ENCODE results near the gene YARS1. TPM values are rescaled to one million over a fixed set of nuclear protein-coding genes. Genes with fewer than 3 reads are reported as not detected.

Gene YARS1
- total and polyA plus RNA-seq, 2 of the 4 experiments (the other 2 are of a cell fraction) = 100 to 166 TPM

DNA sequence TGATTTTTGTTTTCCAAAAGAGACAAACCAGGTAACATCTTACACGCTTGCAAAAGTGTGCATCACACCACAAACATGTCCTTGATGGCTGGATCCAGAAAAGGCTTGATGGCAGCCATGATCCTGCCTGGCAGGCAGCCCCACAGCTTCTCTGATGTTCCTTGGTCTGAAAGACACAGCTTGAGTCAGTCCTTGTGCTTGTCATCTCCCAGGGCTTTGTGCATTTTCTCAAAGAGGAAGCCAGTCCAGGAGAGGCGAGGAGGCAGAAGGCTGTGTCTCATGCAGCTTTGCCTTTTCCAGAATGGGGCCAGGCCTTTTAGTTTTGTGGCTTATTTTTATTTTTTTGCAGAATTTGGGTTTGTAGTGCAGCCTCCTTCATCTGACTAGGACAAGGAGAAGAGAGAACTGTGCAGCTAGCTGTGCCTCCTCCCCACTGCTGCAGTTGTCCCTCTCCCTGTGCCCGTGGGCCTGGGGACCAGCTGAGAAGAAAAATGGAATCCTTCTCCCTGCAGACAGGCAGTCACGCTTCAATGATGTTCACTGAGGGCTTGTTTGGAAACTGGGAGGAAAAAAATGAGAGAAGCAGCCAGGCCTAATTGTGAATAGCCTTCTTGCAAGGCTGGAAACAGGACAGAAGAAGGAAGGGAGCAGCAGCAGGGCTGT, 46.2 kb upstream of the YARS1 start:
- Histone ChIP-seq H3K27ac (ENCODE audit: insufficient read depth, low read length) (no peak overlapping the region), H3K14ac (replicated peaks; ENCODE audit: low read depth, low read length) (no peak overlapping the region), H3K56ac (ENCODE audit: extremely low read depth, insufficient read depth, low read length) (no peak overlapping the region), H3K79me1 (ENCODE audit: low read depth in 1 of 2, low read length in 2 of 2) (no peaks in the 10 kb centered on the region), H2AFZ (replicated peaks; ENCODE audit: low read length, poor library complexity) (no peak overlapping the region), H3K9me3 (ENCODE audit: control insufficient read depth, insufficient read depth, low read length) (no peaks in the 10 kb centered on the region), H2AK5ac (ENCODE audit: low read depth, low read length) (no peak overlapping the region), H3K23ac (ENCODE audit: low read depth, low read length) (no peak overlapping the region), H3K18ac (ENCODE audit: low read depth, low read length) (no peak overlapping the region), H3K4ac (ENCODE audit: low read depth, low read length) (no peak overlapping the region), H2BK120ac (ENCODE audit: low read depth, low read length) (no peak overlapping the region), H3K27me3 (ENCODE audit: control insufficient read depth, insufficient read depth, low read length) (no peaks in the 10 kb centered on the region), H3K9me1 (ENCODE audit: insufficient read depth, low read length) (peaks cover 11% of the 10 kb centered on the region; the same call in 1 of the 2 replicates), H3K36me3 (ENCODE audit: control insufficient read depth, insufficient read depth, low read length) (peaks cover 19% of the 10 kb centered on the region), H2BK15ac (ENCODE audit: low read depth, low read length) (no peak overlapping the region), H4K20me1 (ENCODE audit: insufficient read depth, low read length) (no peaks in the 10 kb centered on the region), H2AK9ac (replicated peaks; ENCODE audit: low read depth, low read length, poor library complexity) (no peak overlapping the region), H3K4me2 (ENCODE audit: low read depth, low read length) (no peak overlapping the region), H2BK20ac (ENCODE audit: low read depth, low read length) (no peak overlapping the region), H4K91ac (ENCODE audit: insufficient read depth, low read depth, low read length) (no peak overlapping the region), H3K4me1 (ENCODE audit: control insufficient read depth, insufficient read depth, low read length) (peaks cover 7% of the 10 kb centered on the region), H2BK5ac (ENCODE audit: low read depth, low read length, poor library complexity, severe bottlenecking) (no peak overlapping the region), H3K9ac (ENCODE audit: low read depth, low read length) (no peak overlapping the region), H4K8ac (ENCODE audit: low read depth in 2 of 2, low read length in 2 of 2) (no peak overlapping the region), H3K4me3 (ENCODE audit: insufficient read depth, low read depth, low read length) (no peak overlapping the region), H4K5ac (ENCODE audit: low read depth, low read length) (no peak overlapping the region)
- DNase-seq (no peak), ATAC-seq (ENCODE audit: low read depth) (no peak)
- ChIA-PET CTCF (no interaction called here), POLR2A (ENCODE audit: unreplicated experiment) (no interaction called here)
- dilution Hi-C loops (cut with HindIII; ENCODE audit: low sequenced_read_pairs, unreplicated experiment) (no loop called here), in situ Hi-C loops (cut with MboI; ENCODE audit: low sequenced_read_pairs) (no loop called here), intact Hi-C loops (cut with micrococcal nuclease) (no loop called here)
- 100% methylated on average over 1 of the region's 4 CpGs; no CpG with 5 or more reads in 1 of the 2 experiments for WGBS, 2 experiments (ENCODE audit: extremely low coverage in 2 of 2, insufficient read length in 1 of 2)
- no TSS peak for BruUV-seq (replicated peaks)
- TF ChIP-seq RAD21 (IDR thresholded peaks at IDR 0.05; ENCODE audit: low read length) (no peak), ELK1 (IDR thresholded peaks at IDR 0.05; ENCODE audit: borderline replicate concordance, low read depth, low read length) (no peak), POLR2A (IDR thresholded peaks at IDR 0.05; ENCODE audit: low read depth, low read length) (no peak), SMC3 (IDR thresholded peaks at IDR 0.05; ENCODE audit: low read depth, low read length) (no peak), RCOR1 (IDR thresholded peaks at IDR 0.05; ENCODE audit: insufficient replicate concordance, low read length) (no peak)
- TF ChIP-seq, protein P1, sequence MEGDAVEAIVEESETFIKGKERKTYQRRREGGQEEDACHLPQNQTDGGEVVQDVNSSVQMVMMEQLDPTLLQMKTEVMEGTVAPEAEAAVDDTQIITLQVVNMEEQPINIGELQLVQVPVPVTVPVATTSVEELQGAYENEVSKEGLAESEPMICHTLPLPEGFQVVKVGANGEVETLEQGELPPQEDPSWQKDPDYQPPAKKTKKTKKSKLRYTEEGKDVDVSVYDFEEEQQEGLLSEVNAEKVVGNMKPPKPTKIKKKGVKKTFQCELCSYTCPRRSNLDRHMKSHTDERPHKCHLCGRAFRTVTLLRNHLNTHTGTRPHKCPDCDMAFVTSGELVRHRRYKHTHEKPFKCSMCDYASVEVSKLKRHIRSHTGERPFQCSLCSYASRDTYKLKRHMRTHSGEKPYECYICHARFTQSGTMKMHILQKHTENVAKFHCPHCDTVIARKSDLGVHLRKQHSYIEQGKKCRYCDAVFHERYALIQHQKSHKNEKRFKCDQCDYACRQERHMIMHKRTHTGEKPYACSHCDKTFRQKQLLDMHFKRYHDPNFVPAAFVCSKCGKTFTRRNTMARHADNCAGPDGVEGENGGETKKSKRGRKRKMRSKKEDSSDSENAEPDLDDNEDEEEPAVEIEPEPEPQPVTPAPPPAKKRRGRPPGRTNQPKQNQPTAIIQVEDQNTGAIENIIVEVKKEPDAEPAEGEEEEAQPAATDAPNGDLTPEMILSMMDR (conservative IDR thresholded peaks at IDR 0.05; ENCODE audit: low read depth, low read length) = no peak
